Measurements from ENCODE around the gene BOC. TPM values are rescaled to one million over a fixed set of nuclear protein-coding genes. Genes with fewer than 3 reads are reported as not detected.

Gene BOC
- total and polyA plus RNA-seq, 2 experiments from 2014 or later: 2.1 to 4.1 TPM

DNA sequence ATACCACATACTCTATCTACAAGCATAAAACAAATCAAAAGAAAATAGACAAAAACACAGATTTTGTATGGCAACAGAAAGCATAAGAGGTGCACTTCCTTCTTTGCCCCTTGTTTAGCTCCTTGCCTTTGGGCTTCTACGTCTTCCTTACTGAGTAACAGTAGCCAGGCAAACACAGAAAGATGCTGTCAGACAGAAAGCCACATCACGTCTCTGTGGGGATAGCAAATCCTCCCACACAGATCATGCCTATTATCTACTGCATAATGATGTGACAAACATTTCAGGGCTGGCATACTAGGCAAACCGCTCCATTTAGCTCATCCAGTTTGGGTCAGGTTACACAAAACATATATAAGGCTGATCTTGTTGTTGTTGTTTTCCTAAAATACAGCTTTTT lies 92.7 kb downstream of the BOC start:
- no peak overlapping the region for H3K27ac Mint-ChIP-seq
- H3K27ac ChIP-seq (ENCODE audit: low read depth): no peak overlapping the region
- no peak overlapping the region for H3K4me3 Mint-ChIP-seq
- no peak for TF ChIP-seq JUNB (IDR thresholded peaks at IDR 0.05; ENCODE audit: unreplicated experiment)
- no peak for TF ChIP-seq STAT1 (IDR thresholded peaks at IDR 0.05; ENCODE audit: unreplicated experiment)
- TF ChIP-seq NANOG (IDR thresholded peaks at IDR 0.05; ENCODE audit: borderline replicate concordance): no peak
- no peak for TF ChIP-seq CREB1 (CRISPR knock-in tag; IDR thresholded peaks at IDR 0.05; ENCODE audit: low read depth)
- TF ChIP-seq EZH2 (IDR thresholded peaks at IDR 0.05; ENCODE audit: low read depth, unreplicated experiment): no peak
- TF ChIP-seq, protein P1, sequence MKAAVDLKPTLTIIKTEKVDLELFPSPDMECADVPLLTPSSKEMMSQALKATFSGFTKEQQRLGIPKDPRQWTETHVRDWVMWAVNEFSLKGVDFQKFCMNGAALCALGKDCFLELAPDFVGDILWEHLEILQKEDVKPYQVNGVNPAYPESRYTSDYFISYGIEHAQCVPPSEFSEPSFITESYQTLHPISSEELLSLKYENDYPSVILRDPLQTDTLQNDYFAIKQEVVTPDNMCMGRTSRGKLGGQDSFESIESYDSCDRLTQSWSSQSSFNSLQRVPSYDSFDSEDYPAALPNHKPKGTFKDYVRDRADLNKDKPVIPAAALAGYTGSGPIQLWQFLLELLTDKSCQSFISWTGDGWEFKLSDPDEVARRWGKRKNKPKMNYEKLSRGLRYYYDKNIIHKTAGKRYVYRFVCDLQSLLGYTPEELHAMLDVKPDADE (IDR thresholded peaks at IDR 0.05): no peak
- TF ChIP-seq ZNF114 (CRISPR knock-in tag; IDR thresholded peaks at IDR 0.05): no peak
- no peak for TF ChIP-seq ZNF331 (CRISPR knock-in tag; IDR thresholded peaks at IDR 0.05; ENCODE audit: low read depth)
- TF ChIP-seq, protein P2, sequence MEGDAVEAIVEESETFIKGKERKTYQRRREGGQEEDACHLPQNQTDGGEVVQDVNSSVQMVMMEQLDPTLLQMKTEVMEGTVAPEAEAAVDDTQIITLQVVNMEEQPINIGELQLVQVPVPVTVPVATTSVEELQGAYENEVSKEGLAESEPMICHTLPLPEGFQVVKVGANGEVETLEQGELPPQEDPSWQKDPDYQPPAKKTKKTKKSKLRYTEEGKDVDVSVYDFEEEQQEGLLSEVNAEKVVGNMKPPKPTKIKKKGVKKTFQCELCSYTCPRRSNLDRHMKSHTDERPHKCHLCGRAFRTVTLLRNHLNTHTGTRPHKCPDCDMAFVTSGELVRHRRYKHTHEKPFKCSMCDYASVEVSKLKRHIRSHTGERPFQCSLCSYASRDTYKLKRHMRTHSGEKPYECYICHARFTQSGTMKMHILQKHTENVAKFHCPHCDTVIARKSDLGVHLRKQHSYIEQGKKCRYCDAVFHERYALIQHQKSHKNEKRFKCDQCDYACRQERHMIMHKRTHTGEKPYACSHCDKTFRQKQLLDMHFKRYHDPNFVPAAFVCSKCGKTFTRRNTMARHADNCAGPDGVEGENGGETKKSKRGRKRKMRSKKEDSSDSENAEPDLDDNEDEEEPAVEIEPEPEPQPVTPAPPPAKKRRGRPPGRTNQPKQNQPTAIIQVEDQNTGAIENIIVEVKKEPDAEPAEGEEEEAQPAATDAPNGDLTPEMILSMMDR (conservative IDR thresholded peaks at IDR 0.05; ENCODE audit: low read depth in 2 of 2): no peak
- TF ChIP-seq EZH2phosphoT487 (IDR thresholded peaks at IDR 0.05; ENCODE audit: unreplicated experiment): no peak
- no peak for TF ChIP-seq POLR2AphosphoS5 (IDR thresholded peaks at IDR 0.05; ENCODE audit: low read depth)
- TF ChIP-seq, protein P3, sequence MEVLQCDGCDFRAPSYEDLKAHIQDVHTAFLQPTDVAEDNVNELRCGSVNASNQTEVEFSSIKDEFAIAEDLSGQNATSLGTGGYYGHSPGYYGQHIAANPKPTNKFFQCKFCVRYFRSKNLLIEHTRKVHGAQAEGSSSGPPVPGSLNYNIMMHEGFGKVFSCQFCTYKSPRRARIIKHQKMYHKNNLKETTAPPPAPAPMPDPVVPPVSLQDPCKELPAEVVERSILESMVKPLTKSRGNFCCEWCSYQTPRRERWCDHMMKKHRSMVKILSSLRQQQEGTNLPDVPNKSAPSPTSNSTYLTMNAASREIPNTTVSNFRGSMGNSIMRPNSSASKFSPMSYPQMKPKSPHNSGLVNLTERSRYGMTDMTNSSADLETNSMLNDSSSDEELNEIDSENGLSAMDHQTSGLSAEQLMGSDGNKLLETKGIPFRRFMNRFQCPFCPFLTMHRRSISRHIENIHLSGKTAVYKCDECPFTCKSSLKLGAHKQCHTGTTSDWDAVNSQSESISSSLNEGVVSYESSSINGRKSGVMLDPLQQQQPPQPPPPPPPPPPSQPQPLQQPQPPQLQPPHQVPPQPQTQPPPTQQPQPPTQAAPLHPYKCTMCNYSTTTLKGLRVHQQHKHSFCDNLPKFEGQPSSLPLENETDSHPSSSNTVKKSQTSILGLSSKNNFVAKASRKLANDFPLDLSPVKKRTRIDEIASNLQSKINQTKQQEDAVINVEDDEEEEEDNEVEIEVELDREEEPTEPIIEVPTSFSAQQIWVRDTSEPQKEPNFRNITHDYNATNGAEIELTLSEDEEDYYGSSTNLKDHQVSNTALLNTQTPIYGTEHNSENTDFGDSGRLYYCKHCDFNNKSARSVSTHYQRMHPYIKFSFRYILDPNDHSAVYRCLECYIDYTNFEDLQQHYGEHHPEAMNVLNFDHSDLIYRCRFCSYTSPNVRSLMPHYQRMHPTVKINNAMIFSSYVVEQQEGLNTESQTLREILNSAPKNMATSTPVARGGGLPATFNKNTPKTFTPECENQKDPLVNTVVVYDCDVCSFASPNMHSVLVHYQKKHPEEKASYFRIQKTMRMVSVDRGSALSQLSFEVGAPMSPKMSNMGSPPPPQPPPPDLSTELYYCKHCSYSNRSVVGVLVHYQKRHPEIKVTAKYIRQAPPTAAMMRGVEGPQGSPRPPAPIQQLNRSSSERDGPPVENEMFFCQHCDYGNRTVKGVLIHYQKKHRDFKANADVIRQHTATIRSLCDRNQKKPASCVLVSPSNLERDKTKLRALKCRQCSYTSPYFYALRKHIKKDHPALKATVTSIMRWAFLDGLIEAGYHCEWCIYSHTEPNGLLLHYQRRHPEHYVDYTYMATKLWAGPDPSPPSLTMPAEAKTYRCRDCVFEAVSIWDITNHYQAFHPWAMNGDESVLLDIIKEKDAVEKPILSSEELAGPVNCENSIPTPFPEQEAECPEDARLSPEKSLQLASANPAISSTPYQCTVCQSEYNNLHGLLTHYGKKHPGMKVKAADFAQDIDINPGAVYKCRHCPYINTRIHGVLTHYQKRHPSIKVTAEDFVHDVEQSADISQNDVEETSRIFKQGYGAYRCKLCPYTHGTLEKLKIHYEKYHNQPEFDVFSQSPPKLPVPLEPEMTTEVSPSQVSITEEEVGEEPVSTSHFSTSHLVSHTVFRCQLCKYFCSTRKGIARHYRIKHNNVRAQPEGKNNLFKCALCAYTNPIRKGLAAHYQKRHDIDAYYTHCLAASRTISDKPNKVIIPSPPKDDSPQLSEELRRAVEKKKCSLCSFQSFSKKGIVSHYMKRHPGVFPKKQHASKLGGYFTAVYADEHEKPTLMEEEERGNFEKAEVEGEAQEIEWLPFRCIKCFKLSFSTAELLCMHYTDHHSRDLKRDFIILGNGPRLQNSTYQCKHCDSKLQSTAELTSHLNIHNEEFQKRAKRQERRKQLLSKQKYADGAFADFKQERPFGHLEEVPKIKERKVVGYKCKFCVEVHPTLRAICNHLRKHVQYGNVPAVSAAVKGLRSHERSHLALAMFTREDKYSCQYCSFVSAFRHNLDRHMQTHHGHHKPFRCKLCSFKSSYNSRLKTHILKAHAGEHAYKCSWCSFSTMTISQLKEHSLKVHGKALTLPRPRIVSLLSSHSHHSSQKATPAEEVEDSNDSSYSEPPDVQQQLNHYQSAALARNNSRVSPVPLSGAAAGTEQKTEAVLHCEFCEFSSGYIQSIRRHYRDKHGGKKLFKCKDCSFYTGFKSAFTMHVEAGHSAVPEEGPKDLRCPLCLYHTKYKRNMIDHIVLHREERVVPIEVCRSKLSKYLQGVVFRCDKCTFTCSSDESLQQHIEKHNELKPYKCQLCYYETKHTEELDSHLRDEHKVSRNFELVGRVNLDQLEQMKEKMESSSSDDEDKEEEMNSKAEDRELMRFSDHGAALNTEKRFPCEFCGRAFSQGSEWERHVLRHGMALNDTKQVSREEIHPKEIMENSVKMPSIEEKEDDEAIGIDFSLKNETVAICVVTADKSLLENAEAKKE (CRISPR knock-in tag; IDR thresholded peaks at IDR 0.05): no peak
- TF ChIP-seq, protein P4, sequence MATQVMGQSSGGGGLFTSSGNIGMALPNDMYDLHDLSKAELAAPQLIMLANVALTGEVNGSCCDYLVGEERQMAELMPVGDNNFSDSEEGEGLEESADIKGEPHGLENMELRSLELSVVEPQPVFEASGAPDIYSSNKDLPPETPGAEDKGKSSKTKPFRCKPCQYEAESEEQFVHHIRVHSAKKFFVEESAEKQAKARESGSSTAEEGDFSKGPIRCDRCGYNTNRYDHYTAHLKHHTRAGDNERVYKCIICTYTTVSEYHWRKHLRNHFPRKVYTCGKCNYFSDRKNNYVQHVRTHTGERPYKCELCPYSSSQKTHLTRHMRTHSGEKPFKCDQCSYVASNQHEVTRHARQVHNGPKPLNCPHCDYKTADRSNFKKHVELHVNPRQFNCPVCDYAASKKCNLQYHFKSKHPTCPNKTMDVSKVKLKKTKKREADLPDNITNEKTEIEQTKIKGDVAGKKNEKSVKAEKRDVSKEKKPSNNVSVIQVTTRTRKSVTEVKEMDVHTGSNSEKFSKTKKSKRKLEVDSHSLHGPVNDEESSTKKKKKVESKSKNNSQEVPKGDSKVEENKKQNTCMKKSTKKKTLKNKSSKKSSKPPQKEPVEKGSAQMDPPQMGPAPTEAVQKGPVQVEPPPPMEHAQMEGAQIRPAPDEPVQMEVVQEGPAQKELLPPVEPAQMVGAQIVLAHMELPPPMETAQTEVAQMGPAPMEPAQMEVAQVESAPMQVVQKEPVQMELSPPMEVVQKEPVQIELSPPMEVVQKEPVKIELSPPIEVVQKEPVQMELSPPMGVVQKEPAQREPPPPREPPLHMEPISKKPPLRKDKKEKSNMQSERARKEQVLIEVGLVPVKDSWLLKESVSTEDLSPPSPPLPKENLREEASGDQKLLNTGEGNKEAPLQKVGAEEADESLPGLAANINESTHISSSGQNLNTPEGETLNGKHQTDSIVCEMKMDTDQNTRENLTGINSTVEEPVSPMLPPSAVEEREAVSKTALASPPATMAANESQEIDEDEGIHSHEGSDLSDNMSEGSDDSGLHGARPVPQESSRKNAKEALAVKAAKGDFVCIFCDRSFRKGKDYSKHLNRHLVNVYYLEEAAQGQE (IDR thresholded peaks at IDR 0.05; ENCODE audit: unreplicated experiment): no peak
- no peaks in the 10 kb centered on the region for H3K9me3 Mint-ChIP-seq
- H3K9me2 ChIP-seq (ENCODE audit: insufficient read depth): no peaks in the 10 kb centered on the region
- H2AFZ ChIP-seq: 0 out of 2 replicates have a peak overlapping the region, but pooled peaks have one; percentile 19
- no peaks in the 10 kb centered on the region for H3K4me1 ChIP-seq (ENCODE audit: insufficient read depth)
- H4K20me1 ChIP-seq (replicated peaks; ENCODE audit: insufficient read depth): no peaks in the 10 kb centered on the region
- H3K27me3 ChIP-seq (ENCODE audit: insufficient read depth): no peaks in the 10 kb centered on the region
- H3K4me1 Mint-ChIP-seq: no peaks in the 10 kb centered on the region; the same call in 1 of the 3 replicates
- H3K36me3 Mint-ChIP-seq (ENCODE audit: low read depth): no peaks in the 10 kb centered on the region
- H3F3A ChIP-seq (replicated peaks; ENCODE audit: low read depth): no peaks in the 10 kb centered on the region
- no peaks in the 10 kb centered on the region for H3K79me2 ChIP-seq (replicated peaks; ENCODE audit: insufficient read depth)
- no peaks in the 10 kb centered on the region for H3K27me3 Mint-ChIP-seq (ENCODE audit: insufficient read depth, low read depth, poor library complexity)
- no peak overlapping the region for H3K4me3 ChIP-seq
- H3K4me2 ChIP-seq: no peak overlapping the region
- no peak for ATAC-seq
- no peaks in the 10 kb centered on the region for H3K36me3 ChIP-seq (ENCODE audit: insufficient read depth)
- DNase-seq (ENCODE audit: low spot score): no peak
